Measurements from ENCODE around the gene KLHL17.
"Not testable (repeated sequence)": the region's sequence is repeated elsewhere in the genome, so short reads cannot be mapped to it uniquely, and the experiment has no call there.

The KLHL17 gene

GRCh38 chr1:1003618-1004419, 43.4 kb downstream of the KLHL17 start:
- DNase-seq, result no peak

- DNase-seq, result no peak
These were observed 44.0 kb downstream of the KLHL17 start for GRCh38 chr1:1004420-1004779.

- no peak for DNase-seq
These were observed 44.7 kb downstream of the KLHL17 start for GRCh38 chr1:1004780-1005697.

GRCh38 chr1:1005774-1006304, 45.5 kb downstream of the KLHL17 start:
- no peak for DNase-seq

- DNase-seq, result no peak
These were observed 46.1 kb downstream of the KLHL17 start for GRCh38 chr1:1006305-1007159.

GRCh38 chr1:1010131-1010530, 49.7 kb downstream of the KLHL17 start:
- not testable (repeated sequence) for DNase-seq

- no peak for DNase-seq
These were observed 51.1 kb downstream of the KLHL17 start for GRCh38 chr1:1011396-1011949.

- not testable (repeated sequence) for DNase-seq
These were observed 52.3 kb downstream of the KLHL17 start for GRCh38 chr1:1012736-1013104.

GRCh38 chr1:1013105-1013921, 52.9 kb downstream of the KLHL17 start, which contains the start of gene ISG15:
TSS of gene ISG15 (plus strand) at chr1:1013497. CDS start at chr1:1013574, 77 bp downstream.
- DNase-seq, result peak; percentile 67

GRCh38 chr1:1013922-1014648, 53.7 kb downstream of the KLHL17 start:
- peak; percentile 59 for DNase-seq

- no peak for DNase-seq
These were observed 54.7 kb downstream of the KLHL17 start for GRCh38 chr1:1014799-1015681.
